AG09319 (cell line): ENCODE data around the gene ALG1L2.
"Not testable (repeated sequence)": the region's sequence is repeated elsewhere in the genome, so short reads cannot be mapped to it uniquely, and the experiment has no call there.

Experiments
- DNase-seq: peaks from one replicate; pipeline ENCODE4 v3.0.0-alpha.2; 2010; ENCODE audit warnings: low read depth; ENCODE audit errors: extremely low read depth
- TF ChIP-seq, protein P1 (sequence below): IDR thresholded peaks from 2 replicates; pipeline ENCODE4 v1.5.1; 2011; ENCODE audit warnings: low read depth, mild to moderate bottlenecking, inconsistent platforms, low read length, moderate library complexity

ALG1L2 gene

GRCh38 chr3:130143648-130144327, 62.2 kb downstream of the ALG1L2 start:
- not testable (repeated sequence) for DNase-seq
- TF ChIP-seq, protein P1, sequence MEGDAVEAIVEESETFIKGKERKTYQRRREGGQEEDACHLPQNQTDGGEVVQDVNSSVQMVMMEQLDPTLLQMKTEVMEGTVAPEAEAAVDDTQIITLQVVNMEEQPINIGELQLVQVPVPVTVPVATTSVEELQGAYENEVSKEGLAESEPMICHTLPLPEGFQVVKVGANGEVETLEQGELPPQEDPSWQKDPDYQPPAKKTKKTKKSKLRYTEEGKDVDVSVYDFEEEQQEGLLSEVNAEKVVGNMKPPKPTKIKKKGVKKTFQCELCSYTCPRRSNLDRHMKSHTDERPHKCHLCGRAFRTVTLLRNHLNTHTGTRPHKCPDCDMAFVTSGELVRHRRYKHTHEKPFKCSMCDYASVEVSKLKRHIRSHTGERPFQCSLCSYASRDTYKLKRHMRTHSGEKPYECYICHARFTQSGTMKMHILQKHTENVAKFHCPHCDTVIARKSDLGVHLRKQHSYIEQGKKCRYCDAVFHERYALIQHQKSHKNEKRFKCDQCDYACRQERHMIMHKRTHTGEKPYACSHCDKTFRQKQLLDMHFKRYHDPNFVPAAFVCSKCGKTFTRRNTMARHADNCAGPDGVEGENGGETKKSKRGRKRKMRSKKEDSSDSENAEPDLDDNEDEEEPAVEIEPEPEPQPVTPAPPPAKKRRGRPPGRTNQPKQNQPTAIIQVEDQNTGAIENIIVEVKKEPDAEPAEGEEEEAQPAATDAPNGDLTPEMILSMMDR: peak; percentile 4; the same call in 1 of the 2 replicates

DNA sequence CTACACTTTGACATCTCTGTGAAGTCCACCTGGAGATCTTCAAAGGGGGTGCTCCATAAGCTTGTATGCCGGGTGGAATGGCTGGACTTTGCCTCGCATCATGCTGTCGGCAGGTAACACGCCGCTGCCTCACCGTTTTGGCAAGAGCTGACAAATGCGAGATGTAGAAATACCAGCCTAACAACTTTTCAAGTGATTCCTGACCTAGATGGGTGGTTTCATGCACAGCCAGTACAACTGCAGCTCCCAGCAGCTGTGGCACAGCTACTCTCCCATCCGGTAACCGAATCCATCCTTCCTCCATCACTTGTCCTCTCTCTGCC, 62.7 kb downstream of the ALG1L2 start:
- DNase-seq: not testable (repeated sequence)

DNA sequence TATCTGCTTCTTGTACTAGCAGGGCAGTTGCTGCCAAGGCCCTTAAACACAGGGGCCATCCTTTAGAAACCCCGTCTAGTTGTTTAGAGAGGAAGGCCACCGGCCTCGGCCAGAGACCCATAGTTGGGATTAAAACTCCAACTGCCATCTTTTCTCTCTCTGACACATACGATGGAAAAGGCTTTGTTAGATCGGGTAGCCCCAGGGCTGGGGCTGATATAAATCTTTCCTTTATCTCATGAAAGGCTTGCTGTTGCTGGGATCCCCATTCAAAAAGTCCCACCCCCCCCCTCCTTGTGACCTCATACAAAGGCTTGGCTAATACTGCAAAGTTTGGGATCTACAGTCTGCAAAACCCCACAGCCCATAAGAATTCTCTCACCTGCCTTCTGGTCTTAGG, 63.8 kb downstream of the ALG1L2 start:
- DNase-seq: not testable (repeated sequence)

- not testable (repeated sequence) for DNase-seq
Observed at GRCh38 chr3:130146465-130146864, 64.8 kb downstream of the ALG1L2 start.
